ENCODE data around the gene TOP1. TPM values are rescaled to one million over a fixed set of nuclear protein-coding genes. Genes with fewer than 3 reads are reported as not detected.

TOP1 gene
- polyA plus RNA-seq (2011; rRNA removed) (20.8 and 28.3 TPM in 2 replicates), polyA plus RNA-seq (2017; fragmentation: RNase III; extraction: RNeasy Plus Mini Kit Qiagen cat#74134 plus additional on column Dnase treatment) (68.0 to 73.7 TPM (median 70.6 TPM) in 3 replicates), polyA minus RNA-seq (2011; rRNA and poly(A)+ RNA removed) (13.2 and 15.6 TPM in 2 replicates)
- polyA plus RNA-seq (2012; cell fraction: cytosol; rRNA removed), result 6.5 and 6.9 TPM in 2 replicates
- 7.5 and 10.8 TPM in 2 replicates for polyA plus RNA-seq (2012; cell fraction: nucleus; rRNA removed)

DNA sequence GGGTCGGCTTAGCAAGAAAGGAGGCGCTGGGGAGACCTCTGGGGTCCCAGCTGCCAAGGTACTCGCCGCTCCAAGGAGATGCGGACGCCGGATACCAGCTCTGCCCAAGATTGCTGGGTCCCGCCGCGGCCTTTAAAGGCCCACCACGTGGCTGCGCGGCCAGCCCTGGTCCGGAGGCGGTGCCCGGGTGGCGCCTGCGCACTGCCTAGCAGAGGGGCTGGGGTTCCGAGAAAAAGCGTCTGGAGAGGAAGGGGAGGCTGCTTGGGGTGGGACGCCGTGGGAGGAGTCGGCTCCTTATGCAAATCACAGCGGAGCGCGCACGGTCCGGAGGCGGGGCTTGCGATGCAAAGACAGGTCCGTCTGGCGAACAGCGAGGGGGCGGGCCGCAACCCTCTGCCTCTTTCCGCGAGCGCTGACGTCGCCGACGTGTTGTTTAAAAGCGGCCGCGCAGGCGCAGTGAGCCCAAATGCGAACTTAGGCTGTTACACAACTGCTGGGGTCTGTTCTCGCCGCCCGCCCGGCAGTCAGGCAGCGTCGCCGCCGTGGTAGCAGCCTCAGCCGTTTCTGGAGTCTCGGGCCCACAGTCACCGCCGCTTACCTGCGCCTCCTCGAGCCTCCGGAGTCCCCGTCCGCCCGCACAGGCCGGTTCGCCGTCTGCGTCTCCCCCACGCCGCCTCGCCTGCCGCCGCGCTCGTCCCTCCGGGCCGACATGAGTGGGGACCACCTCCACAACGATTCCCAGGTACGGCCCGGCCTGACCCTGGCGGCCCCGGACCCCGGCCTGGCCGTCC, at the start of gene TOP1:
Gene TOP1, plus strand, starts transcription at position 464 of the 791 bp plus-strand sequence. Its CDS starts 246 bp downstream, at position 710.
- CTCF ChIA-PET, result interaction anchor here (0.7 to 5.0 kb wide), 2 partner anchors 37 to 62 kb away, joined by 3 to 28 read pairs; no protein-coding TSS in a partner anchor
- peak within 1 kb of the TSS; percentile 86 to 98 for H3K27ac ChIP-seq
- DNase-seq (ENCODE audit: low read depth in 1 of 2, low spot score in 1 of 2) (peak; percentile 97 to 100), ATAC-seq (peak; percentile 95 to 97), FAIRE-seq (no peak)
- POLR2A ChIA-PET, result interaction anchor here (0.6 to 1.5 kb wide), 6 partner anchors 11 to 38 kb away, joined by 3 to 6 read pairs (median 4); no protein-coding TSS in a partner anchor
- peak within 1 kb of the TSS; percentile 92 for H3K4me3 ChIP-seq
- H3K9me3 ChIP-seq, result no peaks in the 10 kb centered on the region
- H3K4me2 ChIP-seq, result peak within 1 kb of the TSS; percentile 98
- 2% methylated on average over 70 of the region's 85 CpGs for WGBS (ENCODE audit: missing lambda C conversion rate)
- H3K4me1 ChIP-seq, result peaks cover 40% of the 10 kb centered on the region
- TF ChIP-seq HDAC2 (IDR thresholded peaks at IDR 0.05), result no peak
- no peak for TF ChIP-seq RNF2 (IDR thresholded peaks at IDR 0.05; ENCODE audit: borderline replicate concordance, low read depth)
- TF ChIP-seq, protein P1, sequence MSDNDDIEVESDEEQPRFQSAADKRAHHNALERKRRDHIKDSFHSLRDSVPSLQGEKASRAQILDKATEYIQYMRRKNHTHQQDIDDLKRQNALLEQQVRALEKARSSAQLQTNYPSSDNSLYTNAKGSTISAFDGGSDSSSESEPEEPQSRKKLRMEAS (IDR thresholded peaks at IDR 0.05), result peak; percentile 100
- no peak for TF ChIP-seq ZSCAN20 (CRISPR knock-in tag; IDR thresholded peaks at IDR 0.05)
- TF ChIP-seq PHF8 (IDR thresholded peaks at IDR 0.05; ENCODE audit: borderline replicate concordance, low read depth), result no peak; the same call in 1 of the 2 replicates
- no peak for TF ChIP-seq CHD4 (IDR thresholded peaks at IDR 0.05; ENCODE audit: borderline replicate concordance)
- no peak for TF ChIP-seq SREBF2 (IDR thresholded peaks at IDR 0.05)
- TF ChIP-seq NPAS2 (CRISPR knock-in tag; IDR thresholded peaks at IDR 0.05; ENCODE audit: borderline replicate concordance), result no peak
- TF ChIP-seq CEBPB (IDR thresholded peaks at IDR 0.05), result peak; percentile 32 to 81; a peak in 3 of 4 replicates
- no peak for TF ChIP-seq NFE2L2 (conservative IDR thresholded peaks at IDR 0.05; ENCODE audit: low read length)
- no peak for TF ChIP-seq RCOR1 (IDR thresholded peaks at IDR 0.05; ENCODE audit: low read depth, low read length)
- 0 out of 2 replicates have a peak, but pooled peaks have one; percentile 62 for TF ChIP-seq HOXB13 (CRISPR knock-in tag; IDR thresholded peaks at IDR 0.05; ENCODE audit: low read depth)
- peak; percentile 5 to 89; a peak in 4 of 5 replicates for TF ChIP-seq JUN (IDR thresholded peaks at IDR 0.05)
- TF ChIP-seq, protein P2, sequence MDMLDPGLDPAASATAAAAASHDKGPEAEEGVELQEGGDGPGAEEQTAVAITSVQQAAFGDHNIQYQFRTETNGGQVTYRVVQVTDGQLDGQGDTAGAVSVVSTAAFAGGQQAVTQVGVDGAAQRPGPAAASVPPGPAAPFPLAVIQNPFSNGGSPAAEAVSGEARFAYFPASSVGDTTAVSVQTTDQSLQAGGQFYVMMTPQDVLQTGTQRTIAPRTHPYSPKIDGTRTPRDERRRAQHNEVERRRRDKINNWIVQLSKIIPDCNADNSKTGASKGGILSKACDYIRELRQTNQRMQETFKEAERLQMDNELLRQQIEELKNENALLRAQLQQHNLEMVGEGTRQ (IDR thresholded peaks at IDR 0.05), result peak; percentile 85
- no peak for TF ChIP-seq EHMT2 (IDR thresholded peaks at IDR 0.05; ENCODE audit: low read depth)
- TF ChIP-seq HEYL (CRISPR knock-in tag; IDR thresholded peaks at IDR 0.05), result no peak
- TF ChIP-seq JUNB (IDR thresholded peaks at IDR 0.05), result no peak
- TF ChIP-seq POLR2A (IDR thresholded peaks at IDR 0.05; ENCODE audit: low read length), result peak; percentile 87
- TF ChIP-seq, protein P3, sequence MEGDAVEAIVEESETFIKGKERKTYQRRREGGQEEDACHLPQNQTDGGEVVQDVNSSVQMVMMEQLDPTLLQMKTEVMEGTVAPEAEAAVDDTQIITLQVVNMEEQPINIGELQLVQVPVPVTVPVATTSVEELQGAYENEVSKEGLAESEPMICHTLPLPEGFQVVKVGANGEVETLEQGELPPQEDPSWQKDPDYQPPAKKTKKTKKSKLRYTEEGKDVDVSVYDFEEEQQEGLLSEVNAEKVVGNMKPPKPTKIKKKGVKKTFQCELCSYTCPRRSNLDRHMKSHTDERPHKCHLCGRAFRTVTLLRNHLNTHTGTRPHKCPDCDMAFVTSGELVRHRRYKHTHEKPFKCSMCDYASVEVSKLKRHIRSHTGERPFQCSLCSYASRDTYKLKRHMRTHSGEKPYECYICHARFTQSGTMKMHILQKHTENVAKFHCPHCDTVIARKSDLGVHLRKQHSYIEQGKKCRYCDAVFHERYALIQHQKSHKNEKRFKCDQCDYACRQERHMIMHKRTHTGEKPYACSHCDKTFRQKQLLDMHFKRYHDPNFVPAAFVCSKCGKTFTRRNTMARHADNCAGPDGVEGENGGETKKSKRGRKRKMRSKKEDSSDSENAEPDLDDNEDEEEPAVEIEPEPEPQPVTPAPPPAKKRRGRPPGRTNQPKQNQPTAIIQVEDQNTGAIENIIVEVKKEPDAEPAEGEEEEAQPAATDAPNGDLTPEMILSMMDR (IDR thresholded peaks at IDR 0.05), result no peak
- no peak for TF ChIP-seq ESRRA (IDR thresholded peaks at IDR 0.05; ENCODE audit: borderline replicate concordance, low read length)
- TF ChIP-seq RAD21 (conservative IDR thresholded peaks at IDR 0.05 in 1 of 2, IDR thresholded peaks at IDR 0.05 in 1 of 2), result no peak; a peak in 1 of 5 replicates
- no peak for TF ChIP-seq POLR2AphosphoS2 (conservative IDR thresholded peaks at IDR 0.05; ENCODE audit: low read length)
- 0 out of 2 replicates have a peak, but pooled peaks have one; percentile 26 for TF ChIP-seq TFCP2L1 (CRISPR knock-in tag; IDR thresholded peaks at IDR 0.05)
- no peak for TF ChIP-seq ZNF302 (CRISPR knock-in tag; IDR thresholded peaks at IDR 0.05)
- no peak for TF ChIP-seq SMC3 (IDR thresholded peaks at IDR 0.05)
- TF ChIP-seq KDM5A (IDR thresholded peaks at IDR 0.05), result no peak
- TF ChIP-seq ZC3H11A (IDR thresholded peaks at IDR 0.05), result no peak
- TF ChIP-seq, protein P4, sequence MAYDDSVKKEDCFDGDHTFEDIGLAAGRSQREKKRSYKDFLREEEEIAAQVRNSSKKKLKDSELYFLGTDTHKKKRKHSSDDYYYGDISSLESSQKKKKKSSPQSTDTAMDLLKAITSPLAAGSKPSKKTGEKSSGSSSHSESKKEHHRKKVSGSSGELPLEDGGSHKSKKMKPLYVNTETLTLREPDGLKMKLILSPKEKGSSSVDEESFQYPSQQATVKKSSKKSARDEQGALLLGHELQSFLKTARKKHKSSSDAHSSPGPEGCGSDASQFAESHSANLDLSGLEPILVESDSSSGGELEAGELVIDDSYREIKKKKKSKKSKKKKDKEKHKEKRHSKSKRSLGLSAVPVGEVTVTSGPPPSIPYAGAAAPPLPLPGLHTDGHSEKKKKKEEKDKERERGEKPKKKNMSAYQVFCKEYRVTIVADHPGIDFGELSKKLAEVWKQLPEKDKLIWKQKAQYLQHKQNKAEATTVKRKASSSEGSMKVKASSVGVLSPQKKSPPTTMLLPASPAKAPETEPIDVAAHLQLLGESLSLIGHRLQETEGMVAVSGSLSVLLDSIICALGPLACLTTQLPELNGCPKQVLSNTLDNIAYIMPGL (CRISPR knock-in tag; IDR thresholded peaks at IDR 0.05; ENCODE audit: borderline replicate concordance), result no peak
- TF ChIP-seq, protein P5, sequence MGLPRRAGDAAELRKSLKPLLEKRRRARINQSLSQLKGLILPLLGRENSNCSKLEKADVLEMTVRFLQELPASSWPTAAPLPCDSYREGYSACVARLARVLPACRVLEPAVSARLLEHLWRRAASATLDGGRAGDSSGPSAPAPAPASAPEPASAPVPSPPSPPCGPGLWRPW (IDR thresholded peaks at IDR 0.05), result no peak
- TF ChIP-seq, protein P6, sequence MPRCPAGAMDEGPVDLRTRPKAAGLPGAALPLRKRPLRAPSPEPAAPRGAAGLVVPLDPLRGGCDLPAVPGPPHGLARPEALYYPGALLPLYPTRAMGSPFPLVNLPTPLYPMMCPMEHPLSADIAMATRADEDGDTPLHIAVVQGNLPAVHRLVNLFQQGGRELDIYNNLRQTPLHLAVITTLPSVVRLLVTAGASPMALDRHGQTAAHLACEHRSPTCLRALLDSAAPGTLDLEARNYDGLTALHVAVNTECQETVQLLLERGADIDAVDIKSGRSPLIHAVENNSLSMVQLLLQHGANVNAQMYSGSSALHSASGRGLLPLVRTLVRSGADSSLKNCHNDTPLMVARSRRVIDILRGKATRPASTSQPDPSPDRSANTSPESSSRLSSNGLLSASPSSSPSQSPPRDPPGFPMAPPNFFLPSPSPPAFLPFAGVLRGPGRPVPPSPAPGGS (IDR thresholded peaks at IDR 0.05), result 0 out of 3 replicates have a peak, but pooled peaks have one; percentile 45
- no peak for TF ChIP-seq BHLHE40 (IDR thresholded peaks at IDR 0.05; ENCODE audit: low read depth, low read length)
- no peak for TF ChIP-seq FOSL2 (IDR thresholded peaks at IDR 0.05)
- TF ChIP-seq FOSL2 (CRISPR knock-in tag; IDR thresholded peaks at IDR 0.05), result no peak
- TF ChIP-seq ZFP36 (IDR thresholded peaks at IDR 0.05; ENCODE audit: borderline replicate concordance, partially characterized antibody), result no peak
- TF ChIP-seq CBX2 (IDR thresholded peaks at IDR 0.05; ENCODE audit: borderline replicate concordance, low read depth), result no peak

Measured in A549 (cell line).